Measurements from ENCODE around the gene ANKRD23.
"Not testable (repeated sequence)": the region's sequence is repeated elsewhere in the genome, so short reads cannot be mapped to it uniquely, and the experiment has no call there.

The ANKRD23 gene

DNA sequence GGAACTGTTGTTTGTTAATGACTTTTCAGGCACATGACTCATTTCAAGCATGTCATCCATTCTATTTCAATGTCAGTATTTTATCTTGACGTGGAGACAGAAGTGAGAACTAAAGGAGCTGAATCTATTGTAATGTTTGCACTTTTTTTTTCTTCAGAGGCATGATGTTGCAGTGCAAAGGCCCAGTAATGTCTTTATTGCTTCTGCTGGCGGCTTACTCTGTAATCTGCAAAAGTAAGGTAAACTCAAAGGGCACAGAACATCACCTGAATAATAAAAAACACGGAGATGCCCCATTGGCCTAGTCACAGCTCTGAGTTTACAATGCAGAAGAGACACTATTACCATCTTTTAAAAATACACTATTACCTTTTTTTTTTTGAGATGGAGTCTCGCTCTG lies 30.2 kb downstream of the ANKRD23 start:
- DNase-seq: no peak

- DNase-seq: no peak
Observed at GRCh38 chr2:96811917-96812316, 31.9 kb downstream of the ANKRD23 start.

GRCh38 chr2:96810783-96811192 lies 33.0 kb downstream of the ANKRD23 start:
- DNase-seq: no peak

DNA sequence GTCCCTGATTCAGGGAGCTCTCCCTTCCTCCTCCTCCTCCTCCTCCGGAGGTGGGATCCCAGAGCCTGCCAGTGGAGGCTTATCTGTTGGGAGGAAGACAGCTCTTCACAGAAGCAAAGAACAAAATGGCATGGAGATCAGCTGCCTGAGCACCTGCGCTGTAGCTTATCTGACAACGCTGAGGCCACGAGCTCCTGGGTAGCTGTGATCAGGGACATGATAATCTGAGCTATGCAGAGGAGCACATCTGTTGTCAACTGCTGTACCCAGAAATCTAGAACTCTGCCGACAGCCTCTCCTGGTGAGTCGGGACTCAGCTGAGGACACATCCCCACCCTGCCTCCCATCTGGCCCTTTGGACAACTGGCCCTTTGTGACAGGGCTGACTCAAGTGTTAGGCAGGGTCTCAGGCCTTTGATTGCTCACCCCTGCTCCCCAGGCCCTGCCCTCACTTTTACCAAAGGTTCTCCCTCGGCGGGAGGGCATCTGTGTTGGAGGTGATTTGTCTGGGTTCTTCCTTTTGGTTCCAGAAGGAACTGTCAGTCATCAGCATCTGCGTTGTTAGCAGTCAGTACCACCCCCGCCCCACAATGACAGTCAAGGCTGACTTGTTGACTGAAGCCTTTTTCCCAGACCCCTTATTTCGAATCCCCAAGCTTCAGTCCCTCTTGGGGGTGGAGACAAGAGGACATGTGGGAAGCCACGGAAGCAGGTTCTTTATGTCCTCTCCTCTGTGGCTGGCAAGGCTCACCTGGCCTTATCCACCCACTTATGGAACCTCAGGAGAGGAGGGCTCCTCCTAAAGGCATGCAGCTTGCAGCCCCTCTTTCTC lies 33.7 kb downstream of the ANKRD23 start:
- no peak for DNase-seq

DNA sequence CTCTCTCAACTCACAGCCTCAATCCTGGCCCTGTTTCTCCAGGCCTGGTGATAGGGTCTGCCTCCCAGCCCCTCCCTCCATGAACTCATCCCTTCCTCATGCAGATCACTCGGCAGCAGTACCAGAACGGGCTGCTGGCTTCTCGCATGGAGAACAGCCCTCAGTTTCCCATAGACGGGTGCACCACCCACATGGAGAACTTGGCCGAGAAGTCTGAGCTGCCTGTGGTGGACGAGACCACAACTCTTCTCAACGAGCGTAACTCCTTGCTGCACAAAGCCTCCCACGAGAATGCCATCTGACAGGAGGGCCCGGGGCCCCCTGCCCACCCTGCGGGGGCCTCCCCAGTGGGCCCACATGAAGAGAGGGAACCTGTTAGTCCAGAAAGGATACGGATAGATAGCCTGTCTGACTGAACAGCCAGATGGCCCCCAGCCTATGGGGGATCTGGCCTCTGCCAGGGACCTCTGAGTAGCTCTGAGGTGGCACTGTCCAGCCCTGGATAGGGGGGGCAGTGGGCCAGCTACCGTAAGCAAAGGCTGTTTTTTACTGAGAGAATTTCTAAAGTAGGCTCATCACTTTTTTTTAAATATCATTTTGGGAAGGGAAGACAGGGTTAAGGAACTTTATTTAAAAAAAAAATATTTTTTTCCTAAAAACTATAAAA lies 34.5 kb downstream of the ANKRD23 start:
- DNase-seq: no peak

DNA sequence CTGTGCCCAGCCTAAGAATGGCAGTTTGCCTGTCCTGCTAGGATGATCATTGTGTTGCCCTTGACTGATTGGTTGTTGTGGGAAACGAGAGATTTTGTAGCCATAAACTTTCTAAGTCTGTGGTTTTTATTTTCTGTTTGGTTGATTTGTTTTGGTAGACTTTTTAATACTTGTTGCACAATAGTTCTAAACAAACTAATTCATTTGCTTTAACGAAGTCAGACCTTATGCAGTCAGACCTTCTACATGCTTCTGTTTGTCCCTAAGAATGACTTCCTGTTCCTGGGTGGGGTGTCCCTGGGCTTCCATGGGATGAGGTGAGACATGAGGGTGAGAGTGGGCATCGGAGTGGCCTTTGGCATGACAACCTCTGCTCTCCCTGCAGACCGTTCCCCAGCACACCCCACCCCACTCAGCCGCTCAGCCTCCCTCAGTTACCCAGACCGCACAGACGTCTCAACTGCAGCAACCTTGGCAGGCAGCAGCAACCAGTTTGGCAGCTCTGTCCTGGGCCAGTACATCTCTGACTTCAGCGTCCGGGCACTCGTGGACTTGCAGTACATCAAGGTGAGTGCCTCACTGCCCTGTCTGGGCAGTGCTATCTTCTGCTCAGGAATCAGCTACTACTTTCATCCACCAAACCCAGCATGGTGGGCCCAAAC lies 35.5 kb downstream of the ANKRD23 start:
- DNase-seq: no peak

DNA sequence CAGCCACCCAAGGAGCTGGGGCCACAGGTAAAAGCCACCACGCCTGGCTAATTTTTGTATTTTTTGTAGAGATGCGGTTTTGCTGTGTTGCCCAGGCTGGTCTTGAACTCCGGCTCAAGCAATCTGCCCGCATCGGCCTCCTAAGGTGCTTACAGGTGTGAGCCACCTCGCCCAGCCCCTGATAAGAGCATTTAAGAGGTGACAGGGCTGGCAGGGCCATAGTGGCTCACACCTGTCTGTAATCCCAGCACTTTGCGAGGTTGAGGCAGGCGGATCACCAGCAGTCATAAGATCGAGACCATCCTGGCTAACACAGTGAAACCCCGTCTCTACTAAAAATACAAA lies 36.7 kb downstream of the ANKRD23 start:
- no peak for DNase-seq

- DNase-seq: no peak
Observed at GRCh38 chr2:96806468-96807126, 37.2 kb downstream of the ANKRD23 start.

GRCh38 chr2:96805946-96806345 lies 37.9 kb downstream of the ANKRD23 start:
- DNase-seq: not testable (repeated sequence)

DNA sequence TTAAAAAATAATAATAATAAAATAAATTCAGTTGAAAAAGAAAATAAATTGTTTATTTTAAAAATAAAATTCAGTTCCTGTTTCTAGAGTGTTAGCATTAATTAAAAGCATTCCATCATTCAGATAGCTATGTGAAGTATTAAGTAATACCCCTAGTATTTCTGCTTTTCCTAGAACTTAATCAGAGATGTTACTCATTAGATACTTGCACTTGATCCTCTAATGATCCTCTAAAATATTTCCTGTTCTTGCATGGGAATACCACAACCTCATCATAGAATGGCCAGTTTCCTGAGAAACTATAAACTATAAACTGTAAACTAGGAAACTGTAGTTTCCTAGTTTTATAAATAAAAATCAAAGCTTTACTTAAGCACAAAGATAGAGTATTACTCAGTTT lies 38.8 kb downstream of the ANKRD23 start:
- no peak for DNase-seq

DNA sequence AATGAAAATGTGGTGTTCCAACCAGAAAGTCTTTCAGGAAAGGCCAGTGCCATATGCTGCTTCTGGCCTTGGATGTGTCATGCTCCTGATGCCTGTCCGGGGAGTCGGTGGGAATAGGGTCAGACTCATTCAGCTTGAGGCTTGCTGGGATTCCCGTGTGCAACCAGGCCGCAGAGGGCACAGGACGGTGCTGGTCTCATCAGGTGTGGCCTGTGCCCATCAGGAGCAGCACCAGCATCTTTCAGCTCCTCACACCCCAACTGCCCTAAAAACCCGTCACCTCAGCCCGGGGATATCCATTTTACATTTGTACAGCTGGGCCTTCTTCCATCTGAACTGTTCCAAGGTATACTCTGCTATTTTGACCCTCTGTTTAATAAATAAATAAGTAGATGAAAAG lies 41.1 kb downstream of the ANKRD23 start:
- no peak for DNase-seq

DNA sequence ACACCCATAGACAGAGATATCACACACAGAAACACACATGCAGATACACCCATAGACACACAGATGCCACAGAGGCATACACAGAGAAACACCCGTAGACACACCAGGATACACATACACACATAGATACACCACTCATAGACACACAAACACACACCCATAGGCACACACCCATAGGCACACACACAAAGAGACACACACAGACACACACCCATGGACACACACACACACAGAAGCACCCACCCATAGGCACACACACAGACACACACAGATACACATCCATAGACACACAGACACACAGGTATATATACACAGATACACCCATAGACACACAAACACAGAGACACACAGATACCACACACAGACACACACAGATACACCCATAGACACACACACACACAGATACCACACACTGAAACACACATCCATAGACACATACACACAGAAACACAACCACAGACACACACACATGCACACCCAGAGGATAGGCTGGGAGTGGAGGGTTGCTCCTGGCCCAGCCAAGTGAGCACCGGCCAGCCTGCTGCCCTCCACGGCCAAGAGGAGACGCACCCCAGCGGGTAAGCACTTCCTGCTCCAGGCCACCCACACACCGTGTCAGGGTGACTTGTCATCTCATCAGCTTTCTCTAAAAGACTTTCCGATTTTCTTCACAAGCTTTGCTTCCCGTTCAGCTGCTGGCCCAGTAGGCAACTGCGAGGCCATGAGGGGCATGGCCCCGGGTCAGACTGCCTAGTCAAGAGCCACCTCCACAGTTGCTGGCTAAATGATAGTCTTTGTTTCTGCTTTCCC lies 41.8 kb downstream of the ANKRD23 start:
- DNase-seq: peak; percentile 40 to 54

GRCh38 chr2:96801005-96801785 lies 42.6 kb downstream of the ANKRD23 start:
- peak; percentile 63 to 74 for DNase-seq

GRCh38 chr2:96800061-96801004 lies 43.5 kb downstream of the ANKRD23 start:
- no peak for DNase-seq

- DNase-seq: no peak
Observed at GRCh38 chr2:96799623-96799935, 44.2 kb downstream of the ANKRD23 start.

DNA sequence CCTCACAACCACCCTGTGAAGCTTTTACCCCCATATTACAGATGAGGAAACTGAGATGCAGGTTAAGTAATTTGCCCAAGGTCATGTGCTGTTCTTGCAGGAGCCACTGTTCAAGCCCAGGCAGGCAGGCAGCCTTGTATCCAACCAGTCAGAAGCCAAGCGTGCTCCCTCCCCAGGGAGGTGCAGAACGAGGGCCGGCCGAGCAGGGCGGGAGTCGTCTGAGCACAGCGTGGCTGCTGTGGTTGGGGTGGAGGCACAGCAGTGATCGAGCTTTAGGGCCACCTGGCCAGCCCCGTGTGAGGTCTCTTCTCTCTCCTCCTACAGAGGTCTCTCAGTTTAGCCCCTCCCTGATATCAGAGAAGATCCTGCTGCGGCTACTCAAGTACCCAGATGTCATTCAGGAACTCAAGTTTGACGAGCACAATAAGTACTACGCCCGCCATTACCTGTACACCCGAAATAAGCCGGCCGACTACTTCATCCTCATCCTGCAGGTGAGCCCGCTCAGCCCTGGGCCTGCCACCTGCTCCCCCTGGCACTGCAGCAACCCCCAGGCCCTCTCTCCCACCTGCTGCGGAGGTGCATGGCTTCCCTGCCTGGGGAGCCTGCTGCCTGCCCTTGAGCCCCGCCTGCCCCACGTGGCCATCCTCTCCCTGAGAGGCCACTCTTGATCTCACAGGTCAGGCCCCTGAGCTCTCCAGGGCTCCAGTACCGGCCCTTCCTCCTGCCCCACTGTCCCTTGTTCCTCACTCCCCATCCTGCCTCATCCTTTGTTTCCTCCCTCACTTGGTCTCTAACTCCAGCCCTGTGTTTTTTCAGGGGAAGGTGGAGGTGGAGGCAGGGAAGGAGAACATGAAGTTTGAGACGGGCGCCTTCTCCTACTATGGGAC lies 44.8 kb downstream of the ANKRD23 start:
- no peak for DNase-seq

- DNase-seq: no peak
Observed at GRCh38 chr2:96797066-96797625, 46.7 kb downstream of the ANKRD23 start.

DNA sequence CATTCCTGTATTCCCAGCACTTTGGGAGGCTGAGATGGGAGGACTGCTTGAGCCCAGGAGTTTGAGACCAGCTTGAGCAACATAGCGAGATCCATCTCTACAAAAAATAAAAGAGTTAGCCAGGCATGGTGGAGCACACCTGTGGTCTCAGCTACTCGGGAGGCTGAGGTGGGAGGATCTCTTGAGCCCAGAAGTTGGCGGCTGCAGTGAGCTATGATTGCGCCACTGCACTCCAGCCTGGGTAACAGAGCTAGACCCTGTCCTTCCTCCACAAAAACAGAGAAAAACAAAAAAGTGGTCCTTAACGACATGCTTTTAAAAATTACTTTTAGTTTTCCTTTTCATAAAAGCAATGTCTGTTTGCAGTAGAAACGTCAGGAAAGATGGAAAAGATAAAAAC lies 47.3 kb downstream of the ANKRD23 start:
- not testable (repeated sequence) for DNase-seq

- DNase-seq: no peak
Observed at GRCh38 chr2:96795076-96795475, 48.7 kb downstream of the ANKRD23 start.

All from stimulated activated CD4-positive, alpha-beta T cell treated with anti-CD3 and anti-CD28 coated beads, Interleukin-4, amount 100 ng/mL, for 4 hours (primary cell).